HG03064 (cell line): ENCODE results near the gene TTLL4.
"Not testable (repeated sequence)": the region's sequence is repeated elsewhere in the genome, so short reads cannot be mapped to it uniquely, and the experiment has no call there.

Experiments used
- ATAC-seq: cut with Tn5 transposase; IDR thresholded peaks from one replicate; pipeline ENCODE4 v1.9.1; 2021; ENCODE audit warnings: low read depth; ENCODE audit not compliant: unreplicated experiment

Gene TTLL4

GRCh38 chr2:218734190-218734975 lies 23.7 kb downstream of the TTLL4 start:
- ATAC-seq = no peak

- ATAC-seq = no peak
Observed at GRCh38 chr2:218736531-218736930, 25.9 kb downstream of the TTLL4 start.

GRCh38 chr2:218743068-218743467 lies 32.4 kb downstream of the TTLL4 start:
- ATAC-seq = no peak

DNA sequence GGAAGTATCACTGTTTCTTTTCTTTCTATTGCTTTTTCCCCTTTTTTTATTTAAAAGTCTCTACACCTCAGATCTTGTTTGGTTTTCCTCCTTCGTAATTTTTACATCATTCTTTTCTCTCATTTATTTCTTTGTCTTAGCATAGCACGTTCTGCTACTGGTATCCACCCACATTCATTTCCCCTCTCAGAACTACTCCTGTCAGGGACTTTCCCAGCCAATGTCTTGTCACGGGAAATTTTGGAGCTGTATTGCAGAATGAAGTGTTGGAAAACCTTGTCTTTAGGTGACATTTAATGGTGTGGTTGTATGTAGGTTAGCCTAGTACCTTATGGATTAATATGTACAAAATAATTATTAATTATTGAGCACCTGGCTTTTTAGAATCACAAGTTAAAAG lies 34.0 kb downstream of the TTLL4 start:
- no peak for ATAC-seq

GRCh38 chr2:218745160-218745558 lies 34.5 kb downstream of the TTLL4 start:
- no peak for ATAC-seq

GRCh38 chr2:218745559-218746469 lies 35.2 kb downstream of the TTLL4 start:
- ATAC-seq = no peak

- ATAC-seq = no peak
Observed at GRCh38 chr2:218746470-218746795, 35.8 kb downstream of the TTLL4 start.

DNA sequence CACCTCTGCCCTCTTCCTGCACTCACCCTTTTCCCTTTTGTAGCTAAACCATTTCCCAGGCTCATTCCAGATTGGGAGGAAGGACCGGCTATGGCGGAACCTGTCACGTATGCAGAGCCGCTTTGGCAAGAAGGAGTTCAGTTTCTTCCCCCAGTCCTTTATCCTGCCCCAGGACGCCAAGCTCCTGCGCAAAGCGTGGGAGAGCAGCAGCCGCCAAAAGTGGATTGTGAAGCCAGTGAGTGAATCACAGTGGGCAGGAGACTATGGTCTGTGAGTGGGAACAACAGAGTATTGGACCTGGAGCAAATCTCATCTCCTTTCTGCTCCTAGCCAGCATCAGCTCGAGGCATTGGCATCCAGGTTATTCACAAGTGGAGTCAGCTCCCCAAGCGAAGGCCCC lies 36.3 kb downstream of the TTLL4 start:
- no peak for ATAC-seq

GRCh38 chr2:218748741-218749441 lies 38.3 kb downstream of the TTLL4 start:
- no peak for ATAC-seq

DNA sequence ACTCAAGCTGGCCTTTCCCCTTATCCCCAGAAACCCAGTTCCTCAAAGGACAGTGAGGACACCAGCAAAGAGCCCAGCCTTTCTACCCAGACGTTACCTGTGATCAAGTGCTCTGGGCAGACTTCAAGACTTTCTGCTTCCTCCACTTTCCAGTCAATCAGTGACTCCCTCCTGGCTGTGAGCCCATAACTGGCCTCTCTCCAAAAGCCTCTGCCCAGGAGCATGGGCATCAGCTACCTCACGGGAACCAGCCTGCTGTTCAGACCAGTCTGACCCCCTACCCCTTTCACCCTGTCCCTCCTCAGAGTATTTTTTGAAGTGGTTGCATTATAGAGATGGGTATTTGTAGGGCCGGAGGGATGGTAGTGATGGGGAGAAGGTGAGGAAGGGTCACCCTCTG lies 43.6 kb downstream of the TTLL4 start:
- no peak for ATAC-seq

GRCh38 chr2:218754781-218755180 lies 44.1 kb downstream of the TTLL4 start:
- ATAC-seq = no peak

GRCh38 chr2:218755198-218755566 lies 44.5 kb downstream of the TTLL4 start:
- ATAC-seq = no peak

GRCh38 chr2:218755567-218756404 lies 45.2 kb downstream of the TTLL4 start:
- ATAC-seq = no peak

DNA sequence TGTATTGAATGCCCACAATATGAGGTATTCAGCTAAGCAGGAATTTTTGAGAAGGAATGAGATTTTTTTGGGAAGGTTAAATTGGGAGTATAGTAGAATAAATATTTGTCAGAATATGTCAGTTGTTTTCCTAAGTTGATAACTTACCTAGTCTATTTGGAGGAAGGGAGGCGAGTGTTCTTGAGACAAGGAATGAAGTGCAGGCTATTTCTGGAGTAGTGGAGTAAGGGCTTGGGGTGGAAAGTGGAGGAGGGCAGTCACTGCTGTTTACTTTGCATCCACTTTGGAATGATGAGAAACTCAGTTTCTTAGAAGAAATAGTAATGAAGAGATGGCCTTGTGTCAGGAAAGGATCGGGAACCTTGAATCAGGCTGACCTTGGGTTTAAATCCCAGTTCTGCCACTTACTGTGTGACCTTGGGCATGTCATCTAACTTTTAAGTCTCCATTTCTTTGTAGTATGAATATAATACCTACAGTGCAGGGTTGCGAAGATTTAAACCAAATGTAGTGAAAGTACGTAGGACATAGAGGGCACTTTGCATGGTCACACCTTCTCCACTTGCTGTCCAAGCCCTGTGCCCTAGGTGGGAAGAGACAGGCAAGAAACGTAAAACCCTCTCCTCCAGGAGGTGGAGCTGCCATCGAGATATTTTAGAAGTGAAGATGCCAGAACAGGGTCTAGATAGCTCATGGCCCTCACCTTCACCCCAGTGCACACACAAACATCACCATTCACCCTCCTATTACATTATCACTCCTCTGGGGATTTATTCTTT lies 46.2 kb downstream of the TTLL4 start:
- ATAC-seq = no peak

DNA sequence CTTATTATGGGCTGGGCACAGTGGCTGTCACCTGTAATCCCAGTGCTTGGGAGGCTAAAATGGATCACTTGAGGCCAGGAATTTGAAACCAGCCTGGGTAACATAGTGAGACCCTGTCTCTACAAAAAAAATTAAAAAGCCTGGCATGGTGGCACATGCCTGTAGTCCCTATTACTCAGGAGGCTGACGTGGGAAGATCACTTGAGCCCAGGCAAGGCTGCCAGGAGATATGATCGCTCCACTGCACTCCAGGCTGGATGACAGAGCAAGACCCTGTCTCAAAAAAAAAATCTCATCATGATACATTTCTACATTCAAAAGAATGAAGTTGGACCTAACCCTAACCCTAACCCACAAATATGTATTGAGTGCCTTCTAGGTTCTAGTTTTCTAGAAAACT lies 51.2 kb downstream of the TTLL4 start:
- ATAC-seq = no peak

DNA sequence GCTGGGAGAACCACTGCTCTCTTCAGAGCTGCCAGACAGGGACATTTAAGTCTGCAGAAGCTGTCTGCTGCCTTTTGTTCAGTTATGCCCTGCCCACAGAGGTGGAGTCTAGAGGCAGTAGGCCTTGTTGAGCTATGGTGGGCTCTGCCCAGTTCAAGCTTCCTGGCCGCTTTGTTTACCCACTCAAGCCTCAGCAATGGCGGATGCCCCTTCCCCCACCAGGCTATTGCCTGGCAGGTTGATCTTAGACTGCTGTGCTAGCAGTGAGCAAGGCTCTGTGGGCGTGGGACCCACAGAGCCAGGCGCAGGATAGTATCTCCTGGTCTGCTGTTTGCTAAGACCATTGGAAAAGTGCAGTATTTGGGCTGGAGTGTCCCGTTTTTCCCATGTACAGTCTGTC lies 62.1 kb downstream of the TTLL4 start:
- not testable (repeated sequence) for ATAC-seq

DNA sequence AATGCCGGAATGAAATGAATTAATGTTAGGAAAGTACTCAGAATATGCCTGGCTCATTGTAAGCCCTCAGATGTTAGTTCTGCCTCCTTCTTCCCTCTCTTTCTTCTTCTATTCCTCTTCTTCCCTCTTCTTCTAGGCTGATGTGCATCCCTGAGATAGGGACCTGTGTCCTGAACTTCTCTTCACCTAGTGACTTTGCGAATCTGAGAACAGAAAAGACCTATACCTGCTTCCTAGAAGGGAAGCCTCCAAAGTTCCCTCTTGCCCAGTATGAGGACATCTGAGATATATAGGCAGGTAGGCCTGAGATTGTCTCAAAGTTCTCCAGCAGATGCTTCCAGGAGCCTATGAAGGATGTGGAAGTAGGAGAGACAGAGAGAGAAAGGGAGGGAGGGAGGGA lies 63.2 kb downstream of the TTLL4 start:
- ATAC-seq = no peak

DNA sequence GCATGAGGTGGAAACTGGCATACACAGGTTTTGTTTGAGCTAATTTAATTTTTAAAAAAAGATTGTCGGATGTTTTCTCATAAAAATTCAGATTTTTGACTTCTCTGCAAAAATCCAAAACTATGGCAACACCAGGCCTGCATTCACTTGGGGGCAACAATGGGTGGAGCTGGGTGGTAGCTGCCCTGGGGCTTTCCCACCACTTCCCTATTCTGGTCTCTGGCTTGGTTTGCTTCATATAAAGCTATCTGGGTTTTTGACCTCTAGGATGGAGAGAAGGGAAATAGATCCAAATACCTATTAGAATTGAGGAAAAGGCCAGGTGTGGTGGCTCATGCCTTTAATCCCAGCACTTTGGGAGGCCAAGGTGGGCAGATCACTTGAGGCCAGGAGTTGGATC lies 65.9 kb downstream of the TTLL4 start:
- ATAC-seq = no peak

GRCh38 chr2:218777276-218777990 lies 66.8 kb downstream of the TTLL4 start:
- ATAC-seq = no peak
